GM12878 (cell line): ENCODE measurements around the gene PCDHA3. TPM values are rescaled to one million over a fixed set of nuclear protein-coding genes. Genes with fewer than 3 reads are reported as not detected.
A peak's percentile ranks its signal among the peaks of the same experiment; 100 is the strongest.

Experiments
- ATAC-seq: fragments of 200-7000 bp; cut with Tn5 transposase; 3 replicates; pipeline ENCODE4 v1.9.1; 2020; ENCODE audit warnings: mild to moderate bottlenecking, moderate library complexity
- BruUV-seq: library from RNA; stranded (reverse); fragments of 400-500 nt; replicated peaks from 2 replicates; lab custom pipeline; 2021; lab: Mats Ljungman, UMichigan
- CTCF ChIA-PET: fragments of 300-600 bp; sonication (Branson Sonifier 250); formaldehyde crosslinking; extraction: SDS; loops from one replicate; lab custom pipeline; 2021; ENCODE audit warnings: inconsistent platforms; lab: Yijun Ruan, JAX
- POLR2A ChIA-PET: fragments of 350-600 bp; formaldehyde crosslinking; extraction: SDS; loops from one replicate; lab custom pipeline; 2021; ENCODE audit warnings: inconsistent platforms; lab: Charles Lee
- RAD21 ChIA-PET: fragments of 300-600 bp; sonication (Branson Sonifier 250); formaldehyde crosslinking; loops from one replicate; lab custom pipeline; 2023; ENCODE audit warnings: antibody characterized with exemption; ENCODE audit not compliant: unreplicated experiment; lab: Charles Lee
- SMC1A ChIA-PET: fragments of 300-600 bp; sonication (Branson Sonifier 250); formaldehyde crosslinking; loops from one replicate; lab custom pipeline; 2023; ENCODE audit not compliant: unreplicated experiment, uncharacterized antibody; lab: Charles Lee
- DNase-seq: peaks from one replicate; pipeline ENCODE4 v3.0.0-alpha.2; 2011; ENCODE audit warnings: low read depth, low spot score
- FAIRE-seq: peaks from 3 replicates; lab custom pipeline; 2011; peaks lifted over from hg19 to GRCh38; lab: Jason Lieb, UNC
- H2AFZ ChIP-seq: 2 replicates; pipeline ENCODE4 v1.6.0; 2011; ENCODE audit warnings: low read depth, low read length, control low read depth; ENCODE audit not compliant: control insufficient read depth
- H3K27ac ChIP-seq: 2 replicates; pipeline ENCODE4 v1.5.1; 2011; ENCODE audit warnings: control low read depth; ENCODE audit not compliant: control insufficient read depth, insufficient read depth
- H3K27me3 ChIP-seq, 2 experiments: replicated peaks in 1 of 2; 2 replicates each; pipeline versions ENCODE4 v1.6.0 to v1.6.1; 2011; ENCODE audit warnings: low read length in 1 of 2; ENCODE audit not compliant: control insufficient read depth in 2 of 2, insufficient read depth in 2 of 2
- H3K36me3 ChIP-seq, 2 experiments: 2 replicates each; pipeline ENCODE4 v1.5.1; 2011; ENCODE audit warnings: low read length in 1 of 2; ENCODE audit not compliant: control insufficient read depth in 2 of 2, insufficient read depth in 2 of 2
- H3K4me1 ChIP-seq: 2 replicates; pipeline ENCODE4 v1.6.1; 2011; ENCODE audit warnings: mild to moderate bottlenecking, low read length, moderate library complexity, mixed read lengths; ENCODE audit not compliant: control insufficient read depth, insufficient read depth
- H3K4me2 ChIP-seq: 2 replicates; pipeline ENCODE4 v1.6.0; 2011; ENCODE audit warnings: control low read depth; ENCODE audit not compliant: control insufficient read depth, insufficient read depth
- H3K4me3 ChIP-seq: fragments of 200-600 bp; sonication (generic); 2 replicates; pipeline ENCODE4 v1.5.1; 2016
- H3K79me2 ChIP-seq: 2 replicates; pipeline ENCODE4 v1.6.0; 2011; ENCODE audit warnings: low read length; ENCODE audit not compliant: control insufficient read depth, insufficient read depth
- H3K9ac ChIP-seq: 2 replicates; pipeline ENCODE4 v1.8.0; 2011; ENCODE audit warnings: low read length, control low read depth, mixed read lengths; ENCODE audit not compliant: control insufficient read depth, insufficient read depth
- H3K9me3 ChIP-seq: replicated peaks from 3 replicates; pipeline ENCODE4 v1.5.1; 2011; ENCODE audit warnings: mild to moderate bottlenecking, low read length; ENCODE audit not compliant: control insufficient read depth, insufficient read depth
- H4K20me1 ChIP-seq: 2 replicates; pipeline ENCODE4 v1.6.0; 2011; ENCODE audit not compliant: control insufficient read depth, insufficient read depth
- CBX3 ChIP-seq: fragments of 200-600 bp; sonication (generic); IDR thresholded peaks from 2 replicates; pipeline ENCODE4 v1.6.1; 2016; ENCODE audit warnings: low read depth, borderline replicate concordance
- CTCF ChIP-seq, 3 experiments: IDR thresholded peaks in 2 of 3; conservative IDR thresholded peaks in 1 of 3; 2 replicates each; pipeline ENCODE4 v1.5.1; 2011; ENCODE audit warnings: low read depth in 3 of 3, low read length in 3 of 3, mild to moderate bottlenecking in 3 of 3, control low read depth in 2 of 3, moderate library complexity in 2 of 3, inconsistent platforms in 1 of 3, mixed read lengths in 1 of 3; ENCODE audit not compliant: control insufficient read depth in 2 of 3, insufficient read depth in 1 of 3; ENCODE audit errors: extremely low read depth in 1 of 3
- EGR1 ChIP-seq, 2 experiments: IDR thresholded peaks; 1 replicate in 1 of 2; 2 replicates in 1 of 2; pipeline ENCODE4 v1.6.1; 2011 to 2012; ENCODE audit warnings: low read depth in 2 of 2, low read length in 2 of 2, borderline replicate concordance in 1 of 2, mild to moderate bottlenecking in 1 of 2, moderate library complexity in 1 of 2
- IKZF1 ChIP-seq: fragments of 450-650 bp; conservative IDR thresholded peaks from 2 replicates; pipeline ENCODE4 v1.6.1; 2017; ENCODE audit warnings: antibody characterized with exemption, mild to moderate bottlenecking
- LARP7 ChIP-seq: fragments of 450-650 bp; IDR thresholded peaks from 2 replicates; pipeline ENCODE4 v1.6.1; 2017; ENCODE audit warnings: mild to moderate bottlenecking
- MYC ChIP-seq: IDR thresholded peaks from 2 replicates; pipeline ENCODE4 v1.6.1; 2011; ENCODE audit warnings: mild to moderate bottlenecking, low read length, moderate library complexity, inconsistent platforms; ENCODE audit not compliant: insufficient read depth, insufficient replicate concordance, insufficient read length, severe bottlenecking
- RCOR1 ChIP-seq: conservative IDR thresholded peaks from 2 replicates; pipeline ENCODE4 v1.6.1; 2012; ENCODE audit warnings: low read depth, low read length, improper control_type of control experiment
- SMARCA5 ChIP-seq: fragments of 450-650 bp; IDR thresholded peaks from 2 replicates; pipeline ENCODE4 v1.6.1; 2017; ENCODE audit warnings: mild to moderate bottlenecking
- YY1 ChIP-seq: IDR thresholded peaks from 2 replicates; pipeline ENCODE4 v1.6.1; 2011; ENCODE audit warnings: low read depth, mild to moderate bottlenecking, low read length
- WGBS: methylation state at CpG from one replicate; pipeline ENCODE4 v1.1.6; 2016; ENCODE audit warnings: low lambda C conversion rate; ENCODE audit not compliant: insufficient replicate concordance, insufficient coverage; ENCODE audit errors: missing lambda C conversion rate; 5-methylcytosine and 5-hydroxymethylcytosine counted together
- in situ Hi-C: fragments of 300-500 bp; cut with MboI; formaldehyde crosslinking; loops from 9 replicates; pipeline ENCODE4 v1.14.3; 2018; ENCODE audit warnings: mixed read lengths
- intact Hi-C: fragments of 100-400 bp; cut with micrococcal nuclease; formaldehyde crosslinking; loops from one replicate; pipeline ENCODE4 v1.14.2; 2022; ENCODE audit not compliant: unreplicated experiment
- polyA plus RNA-seq, 11 experiments: library from polyadenylated mRNA; depleted of rRNA in 4 of 11; unstranded in 6 of 11; stranded (reverse) in 5 of 11; fragments of >200 nt; fragmentation: Nextera tagmentation in 4 of 11; fragmentation: Illumina TruSeq in 1 of 11; extraction: Ambion mirVana in 4 of 11; extraction: Trizol in 1 of 11; gene quantifications; 1 replicate in 1 of 11; 2 replicates in 10 of 11; pipeline versions ENCODE4 v1.2.1 to v1.2.3, GENCODE V29; 2011 to 2016; ENCODE audit warnings: inconsistent platforms in 2 of 11, missing spikeins in 2 of 11, low read depth in 1 of 11
- total RNA-seq, 4 experiments: library from RNA; depleted of rRNA in 3 of 4; stranded (reverse); fragments of >200 nt in 3 of 4; fragmentation: Illumina TruSeq in 1 of 4; extraction: Trizol in 1 of 4; gene quantifications; 2 replicates each; pipeline versions ENCODE4 v1.2.1 to v1.2.3, GENCODE V29; 2013 to 2021
- TF ChIP-seq, protein P1 (sequence below): IDR thresholded peaks from 2 replicates; pipeline ENCODE4 v1.6.1; 2012; ENCODE audit warnings: low read depth, low read length, improper control_type of control experiment

PCDHA3 gene
- total and polyA plus RNA-seq, 10 of the 15 experiments (the other 5 are each of a cell fraction or from before 2014, with no cell fraction given) = 0.01 to 0.04 TPM; not detected in 8

DNA sequence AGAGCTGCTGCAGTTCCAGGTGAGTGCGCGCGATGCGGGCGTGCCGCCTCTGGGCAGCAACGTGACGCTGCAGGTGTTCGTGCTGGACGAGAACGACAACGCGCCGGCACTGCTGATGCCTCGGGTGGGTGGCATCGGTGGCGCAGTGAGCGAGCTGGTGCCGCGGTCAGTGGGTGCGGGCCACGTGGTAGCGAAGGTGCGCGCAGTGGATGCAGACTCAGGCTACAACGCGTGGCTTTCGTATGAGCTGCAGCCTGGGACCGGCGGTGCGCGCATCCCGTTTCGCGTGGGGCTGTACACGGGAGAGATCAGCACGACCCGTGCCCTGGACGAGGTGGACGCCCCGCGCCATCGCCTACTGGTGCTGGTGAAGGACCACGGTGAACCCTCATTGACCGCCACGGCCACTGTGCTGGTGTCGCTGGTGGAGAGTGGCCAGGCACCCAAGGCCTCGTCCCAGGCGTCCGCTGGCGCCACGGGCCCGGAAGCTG lies 2.0 kb downstream of the PCDHA3 start:
- no TSS peak for BruUV-seq
- H4K20me1 ChIP-seq = no peaks in the 10 kb centered on the region
- H3K4me2 ChIP-seq = no peak overlapping the region
- H3K9me3 ChIP-seq = peaks cover 1% of the 10 kb centered on the region; the same call in 2 of the 3 replicates
- intact Hi-C loops = no loop called here
- H3K27me3 ChIP-seq = no peaks in the 10 kb centered on the region
- H2AFZ ChIP-seq = no peak overlapping the region
- H3K9ac ChIP-seq = no peak overlapping the region
- no peak for TF ChIP-seq CBX3
- no peak for TF ChIP-seq YY1
- TF ChIP-seq, protein P1, sequence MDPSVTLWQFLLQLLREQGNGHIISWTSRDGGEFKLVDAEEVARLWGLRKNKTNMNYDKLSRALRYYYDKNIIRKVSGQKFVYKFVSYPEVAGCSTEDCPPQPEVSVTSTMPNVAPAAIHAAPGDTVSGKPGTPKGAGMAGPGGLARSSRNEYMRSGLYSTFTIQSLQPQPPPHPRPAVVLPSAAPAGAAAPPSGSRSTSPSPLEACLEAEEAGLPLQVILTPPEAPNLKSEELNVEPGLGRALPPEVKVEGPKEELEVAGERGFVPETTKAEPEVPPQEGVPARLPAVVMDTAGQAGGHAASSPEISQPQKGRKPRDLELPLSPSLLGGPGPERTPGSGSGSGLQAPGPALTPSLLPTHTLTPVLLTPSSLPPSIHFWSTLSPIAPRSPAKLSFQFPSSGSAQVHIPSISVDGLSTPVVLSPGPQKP = no peak
- no peak for FAIRE-seq
- no peak for DNase-seq
- RAD21 ChIA-PET = no interaction called here
- 84% methylated on average over 38 of the region's 53 CpGs for WGBS
- POLR2A ChIA-PET = no interaction called here
- H3K79me2 ChIP-seq = no peaks in the 10 kb centered on the region
- in situ Hi-C loops = loop anchor here (25.0 kb wide), 1 partner anchor 759 kb away; no protein-coding TSS in a partner anchor
- SMC1A ChIA-PET = no interaction called here
- H3K4me1 ChIP-seq = no peaks in the 10 kb centered on the region
- H3K4me3 ChIP-seq = no peak overlapping the region
- no peak overlapping the region for H3K27ac ChIP-seq
- no peaks in the 10 kb centered on the region for H3K36me3 ChIP-seq
- ATAC-seq = no peak
- CTCF ChIA-PET = no interaction called here

GRCh38 chr5:140806834-140807775 lies 6.2 kb downstream of the PCDHA3 start, which contains the start of gene PCDHA4:
TSS of gene PCDHA4 (plus strand) at chr5:140807068.
- intact Hi-C loops = no loop called here
- Histone ChIP-seq H3K4me1 (no peaks in the 10 kb centered on the region), H3K36me3 (no peaks in the 10 kb centered on the region), H3K79me2 (no peaks in the 10 kb centered on the region), H3K27ac (no peak within 1 kb of the TSS), H3K4me3 (no peak within 1 kb of the TSS)
- ATAC-seq (no peak), FAIRE-seq (no peak)
- TF ChIP-seq CTCF (IDR thresholded peaks at IDR 0.05 in 2 of 3, conservative IDR thresholded peaks at IDR 0.05 in 1 of 3; ENCODE audit: control insufficient read depth in 2 of 3, extremely low read depth in 1 of 3, insufficient read depth in 1 of 3, low read depth in 3 of 3, low read length in 3 of 3) = peak in 2 of 3 experiments; percentile 13 to 15; a peak in 1 of 6 replicates
- no peak for TF ChIP-seq RCOR1
- TF ChIP-seq EGR1 (IDR thresholded peaks at IDR 0.05; ENCODE audit: borderline replicate concordance in 1 of 2, low read depth in 2 of 2, low read length in 2 of 2) = no peak
- TF ChIP-seq SMARCA5 = no peak
- TF ChIP-seq MYC = no peak
- TF ChIP-seq IKZF1 = no peak
- TF ChIP-seq LARP7 = no peak
- TF ChIP-seq, all 136 proteins: peak for 1
- ChIA-PET SMC1A (no interaction called here), POLR2A (no interaction called here), RAD21 (no interaction called here), CTCF (interaction anchor here (1.4 to 2.0 kb wide), 2 partner anchors 10 to 15 kb away, joined by 3 to 5 read pairs; partner anchors contain the start of gene PCDHA5)
- no peak within 1 kb of the TSS for H3K9ac ChIP-seq
- H4K20me1 ChIP-seq = no peaks in the 10 kb centered on the region
- H3K27me3 ChIP-seq = no peaks in the 10 kb centered on the region
- BruUV-seq = no TSS peak
- H3K4me2 ChIP-seq = no peak within 1 kb of the TSS
- no peak for DNase-seq
- no peaks in the 10 kb centered on the region; the same call in 2 of the 3 replicates for H3K9me3 ChIP-seq
- 52% methylated on average over 32 of the region's 47 CpGs for WGBS
- no peak within 1 kb of the TSS for H2AFZ ChIP-seq
- in situ Hi-C loops = loop anchor here (25.0 kb wide), 1 partner anchor 755 kb away; no protein-coding TSS in a partner anchor
